ENCODE data around the gene MMRN1. TPM values are rescaled to one million over a fixed set of nuclear protein-coding genes. Genes with fewer than 3 reads are reported as not detected.

Gene MMRN1
- total RNA-seq, 2 donors from 2014 or later: 0.70 to 6.5 TPM

DNA sequence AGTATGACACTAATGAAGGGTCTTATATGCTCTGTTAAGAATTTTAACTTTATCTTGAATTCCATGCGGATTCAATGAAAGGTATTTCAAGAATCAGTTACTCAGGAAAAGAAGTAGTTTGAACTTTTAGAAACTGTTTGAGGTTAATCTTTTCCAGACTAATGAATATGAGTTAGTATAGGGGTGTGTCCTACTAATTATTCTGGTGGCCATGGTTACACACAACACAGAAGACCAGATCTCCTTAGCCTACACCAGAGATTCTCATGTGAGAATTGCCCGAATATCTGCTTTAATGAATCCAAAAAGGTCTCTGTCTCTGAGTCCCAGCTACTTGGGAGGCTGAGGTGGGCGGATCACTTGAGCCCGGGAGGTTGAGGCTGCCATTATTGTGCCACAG, 100.4 kb downstream of the MMRN1 start:
- no peaks in the 10 kb centered on the region for H3K9me3 ChIP-seq (ENCODE audit: control insufficient read depth, low read length, poor library complexity, severe bottlenecking)
- no peak for DNase-seq
- H3K4me3 Mint-ChIP-seq: no peak overlapping the region
- no peaks in the 10 kb centered on the region for H3K4me1 Mint-ChIP-seq
- H3K27ac Mint-ChIP-seq: no peak overlapping the region
- peaks cover 40% of the 10 kb centered on the region for H3K27me3 Mint-ChIP-seq
- H3K36me3 Mint-ChIP-seq (ENCODE audit: low read depth): no peaks in the 10 kb centered on the region
- ATAC-seq: no peak

DNA sequence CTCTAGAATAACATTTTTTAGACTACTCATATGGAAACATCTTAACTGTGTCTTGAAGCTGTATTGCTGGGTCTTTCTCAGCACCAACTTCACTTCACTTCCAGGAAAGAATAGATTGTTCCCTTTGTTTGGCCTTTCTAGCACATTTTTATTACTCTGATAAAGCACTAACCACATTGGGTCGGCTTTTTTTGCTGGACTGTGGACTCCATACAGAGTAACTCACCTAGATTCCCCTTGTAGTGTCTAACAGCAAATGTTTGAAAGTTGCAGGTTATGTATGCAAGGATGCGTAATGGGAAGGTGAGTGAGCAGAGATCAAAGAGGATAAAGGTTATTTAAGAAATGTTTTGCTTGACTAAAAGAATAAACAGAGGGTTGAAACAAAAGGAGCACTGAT, 101.2 kb downstream of the MMRN1 start:
- H3K36me3 Mint-ChIP-seq (ENCODE audit: low read depth): no peaks in the 10 kb centered on the region
- H3K4me3 Mint-ChIP-seq: no peak overlapping the region
- no peak overlapping the region for H3K27ac Mint-ChIP-seq
- no peaks in the 10 kb centered on the region for H3K9me3 ChIP-seq (ENCODE audit: control insufficient read depth, low read length, poor library complexity, severe bottlenecking)
- no peak for ATAC-seq
- no peak for DNase-seq
- H3K27me3 Mint-ChIP-seq: peaks cover 40% of the 10 kb centered on the region
- no peaks in the 10 kb centered on the region for H3K4me1 Mint-ChIP-seq

DNA sequence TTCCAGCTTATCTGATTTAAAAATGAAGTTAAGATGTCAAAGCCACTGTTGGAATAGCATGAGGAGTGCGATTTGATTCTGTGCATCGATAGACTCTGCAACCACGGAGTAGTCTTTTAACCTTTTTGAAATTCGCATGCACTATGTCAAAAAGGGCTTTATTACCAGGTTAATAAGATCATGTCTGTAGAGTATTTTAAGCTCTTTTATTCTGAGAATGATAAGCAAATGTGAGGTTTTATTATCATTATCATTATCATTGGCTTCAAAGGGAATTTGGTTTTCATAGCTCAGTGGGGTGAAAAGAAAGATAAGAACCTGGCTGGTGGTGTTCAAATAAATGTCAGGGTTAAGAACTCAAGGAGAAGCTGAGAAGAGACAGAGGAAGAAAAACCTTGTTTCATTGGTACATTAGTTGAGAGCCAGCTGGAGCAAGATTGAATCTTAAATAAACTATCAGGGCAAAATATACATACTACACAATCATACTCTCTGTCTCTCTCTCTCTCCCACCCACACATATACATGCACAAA, 102.6 kb downstream of the MMRN1 start:
- H3K27ac Mint-ChIP-seq: no peak overlapping the region
- no peaks in the 10 kb centered on the region for H3K36me3 Mint-ChIP-seq (ENCODE audit: low read depth)
- no peaks in the 10 kb centered on the region for H3K9me3 ChIP-seq (ENCODE audit: control insufficient read depth, low read length, poor library complexity, severe bottlenecking)
- DNase-seq (no peak), ATAC-seq (no peak)
- no peaks in the 10 kb centered on the region for H3K4me1 Mint-ChIP-seq
- no peak overlapping the region for H3K4me3 Mint-ChIP-seq
- H3K27me3 Mint-ChIP-seq: peaks cover 32% of the 10 kb centered on the region

DNA sequence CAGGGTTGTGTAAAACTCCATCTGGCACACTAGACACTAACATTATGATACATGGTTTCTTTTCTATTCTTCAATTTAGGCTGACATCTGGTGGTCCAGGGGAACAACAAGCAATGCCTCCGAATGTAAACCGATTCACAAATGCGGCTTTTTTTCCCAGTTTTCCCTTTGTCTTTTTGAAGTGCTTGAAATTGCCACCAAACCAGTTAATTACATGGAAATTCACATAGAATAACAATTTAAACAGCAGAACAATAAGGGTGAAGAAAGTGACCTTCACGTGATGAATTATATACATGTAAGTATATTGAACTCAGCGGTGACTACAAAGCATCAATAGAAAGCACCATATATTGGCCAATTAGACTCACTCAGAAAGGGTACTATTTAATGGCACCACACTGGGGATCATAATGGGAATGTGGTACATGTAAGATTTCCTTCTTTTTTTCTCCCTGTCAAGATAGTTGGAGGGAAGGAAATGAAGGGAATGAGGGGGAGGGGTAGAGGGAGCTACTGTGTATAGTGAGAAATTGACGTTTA, 103.9 kb downstream of the MMRN1 start:
- DNase-seq: no peak
- H3K36me3 Mint-ChIP-seq (ENCODE audit: low read depth): no peaks in the 10 kb centered on the region
- H3K27me3 Mint-ChIP-seq: peaks cover 31% of the 10 kb centered on the region
- H3K4me1 Mint-ChIP-seq: no peaks in the 10 kb centered on the region
- H3K4me3 Mint-ChIP-seq: no peak overlapping the region
- ATAC-seq: no peak
- no peaks in the 10 kb centered on the region for H3K9me3 ChIP-seq (ENCODE audit: control insufficient read depth, low read length, poor library complexity, severe bottlenecking)
- no peak overlapping the region for H3K27ac Mint-ChIP-seq

DNA sequence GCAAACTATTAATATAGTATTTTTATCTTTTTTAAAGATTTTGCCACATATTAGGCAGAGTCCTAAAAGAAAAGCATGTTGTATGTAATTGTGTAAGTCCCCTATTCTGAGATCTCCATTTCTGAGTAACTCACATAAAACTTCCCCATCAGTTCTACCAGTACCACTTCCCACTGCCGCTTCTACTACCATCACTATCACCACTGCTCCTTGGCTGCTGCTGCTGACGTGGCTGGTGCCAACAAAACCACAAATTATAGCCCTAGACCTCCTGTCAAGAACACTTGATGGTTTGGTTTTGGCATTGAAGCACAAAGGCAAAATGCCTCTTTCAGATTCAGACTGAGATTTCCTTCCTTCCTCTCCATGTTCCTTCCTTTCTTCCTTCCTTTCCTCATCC, 106.4 kb downstream of the MMRN1 start:
- H3K9me3 ChIP-seq (ENCODE audit: control insufficient read depth, low read length, poor library complexity, severe bottlenecking): no peaks in the 10 kb centered on the region
- Mint-ChIP-seq H3K27ac (no peak overlapping the region), H3K4me3 (no peak overlapping the region), H3K27me3 (peaks cover 14% of the 10 kb centered on the region), H3K36me3 (ENCODE audit: low read depth) (no peaks in the 10 kb centered on the region), H3K4me1 (no peaks in the 10 kb centered on the region)
- no peak for DNase-seq
- no peak for ATAC-seq

DNA sequence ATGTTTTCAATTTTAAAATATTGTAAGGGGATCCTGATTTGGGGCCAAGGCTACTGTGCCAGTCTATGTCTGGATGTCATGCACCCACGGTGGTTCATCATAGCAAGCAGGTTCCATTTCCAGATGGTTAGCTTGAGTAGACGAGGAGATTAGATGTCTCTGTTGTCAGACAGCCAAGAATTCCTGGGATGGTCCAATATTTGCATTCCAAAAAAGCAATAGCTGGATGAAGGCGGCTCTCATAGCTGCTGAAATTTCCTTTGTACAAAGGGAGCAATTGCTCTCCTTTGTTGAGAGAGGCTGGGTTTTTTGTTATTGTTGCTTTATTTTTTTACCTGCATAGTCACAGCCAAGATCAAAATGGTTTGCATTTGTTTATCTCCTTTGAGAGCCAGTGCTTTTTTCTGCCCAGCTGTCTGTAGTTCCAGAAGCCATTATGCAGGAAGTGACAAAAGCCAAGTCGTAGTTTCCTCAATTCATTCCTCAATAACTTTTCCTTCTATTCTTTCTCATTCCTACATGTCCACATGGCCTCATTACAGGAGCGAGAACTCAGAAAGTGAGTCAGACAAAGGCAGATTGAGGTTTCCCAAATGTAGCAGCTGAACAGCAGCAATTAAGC, 107.9 kb downstream of the MMRN1 start:
- Mint-ChIP-seq H3K27me3 (peaks cover 8% of the 10 kb centered on the region), H3K36me3 (ENCODE audit: low read depth) (no peaks in the 10 kb centered on the region)

More for the DNA sequence above, 107.9 kb downstream of the MMRN1 start:
- Mint-ChIP-seq H3K27ac (no peak overlapping the region), H3K4me3 (no peak overlapping the region), H3K4me1 (no peaks in the 10 kb centered on the region)
- DNase-seq (no peak), ATAC-seq (no peak)
- H3K9me3 ChIP-seq (ENCODE audit: control insufficient read depth, low read length, poor library complexity, severe bottlenecking): no peaks in the 10 kb centered on the region

Other genes with a start within 250 kb of the MMRN1 start
- gene SNCA, start 57.7 kb upstream of the MMRN1 start, total RNA-seq: 10 to 100 TPM in 1 of 2 donors, under 1 TPM in 1; 0.45 to 26.1 TPM
- gene CCSER1, start 232.5 kb downstream of the MMRN1 start, total RNA-seq: 1 to 10 TPM; 1.7 to 3.0 TPM